Esophagus squamous epithelium (tissue), 5 donors: ENCODE data around the gene SPAG9. TPM values are rescaled to one million over a fixed set of nuclear protein-coding genes. Genes with fewer than 3 reads are reported as not detected.

Experiments used
- DNase-seq: peaks from one replicate; lab custom pipeline; 2025; lab: John Stamatoyannopoulos, UW
- H3K27ac ChIP-seq, 4 donors: fragments of 200-600 bp; sonication (generic); one replicate each; pipeline ENCODE4 v1.5.1; 2016 to 2019; ENCODE audit warnings: mild to moderate bottlenecking in 1 of 4
- H3K27me3 ChIP-seq, 4 donors: fragments of 200-600 bp; sonication (generic); 1 replicate in 3 of 4; 2 replicates in 1 of 4; pipeline versions ENCODE4 v1.5.1 to v1.6.0; 2017 to 2021; ENCODE audit warnings: antibody characterized with exemption in 1 of 4
- H3K36me3 ChIP-seq, 3 donors: fragments of 200-600 bp; sonication (generic); one replicate each; pipeline ENCODE4 v1.5.1; 2016 to 2019
- H3K4me1 ChIP-seq, 3 donors: fragments of 200-600 bp; sonication (generic); one replicate each; pipeline ENCODE4 v1.5.1; 2017 to 2019
- H3K4me3 ChIP-seq, 4 donors: fragments of 200-600 bp; sonication (generic); 1 replicate in 3 of 4; 2 replicates in 1 of 4; pipeline ENCODE4 v1.5.1; 2016 to 2019; ENCODE audit warnings: mild to moderate bottlenecking in 2 of 4, moderate library complexity in 1 of 4
- H3K9me3 ChIP-seq, 3 donors: fragments of 200-600 bp; sonication (generic); one replicate each; pipeline ENCODE4 v1.5.1; 2016 to 2019
- CTCF ChIP-seq, 6 experiments: fragments of 450-650 bp in 4 of 6; fragments of 200-600 bp in 2 of 6; sonication (generic) in 2 of 6; IDR thresholded peaks; one replicate each; pipeline ENCODE4 v1.5.1; 2016 to 2019; ENCODE audit warnings: antibody characterized with exemption in 6 of 6, mild to moderate bottlenecking in 4 of 6, moderate library complexity in 4 of 6
- POLR2A ChIP-seq, 4 donors: fragments of 450-650 bp; IDR thresholded peaks; one replicate each; pipeline ENCODE4 v1.6.1; 2017; ENCODE audit warnings: antibody characterized with exemption in 4 of 4, mild to moderate bottlenecking in 4 of 4, moderate library complexity in 3 of 4
- WGBS, 2 donors: methylation state at CpG; one replicate each; pipeline ENCODE4 v1.1.5; 2018; 5-methylcytosine and 5-hydroxymethylcytosine counted together
- intact Hi-C: fragments of 100-400 bp; cut with DNase I; formaldehyde crosslinking; loops from one replicate; pipeline ENCODE4 v1.15.0; 2022
- total RNA-seq, 4 donors: library from RNA; depleted of rRNA; stranded (reverse); fragments of >200 nt; gene quantifications; one replicate each; pipeline ENCODE4 v1.1.0, GENCODE V29; 2016
- donor health status: DM: yes; HTN: yes; CAD: no.

The SPAG9 gene
- total RNA-seq, 4 donors from 2014 or later: 25.6 to 88.5 (median 49.9) TPM

GRCh38 chr17:51150932-51151331, 30.3 kb upstream of the SPAG9 start:
- no peaks in the 10 kb centered on the region for H3K9me3 ChIP-seq
- DNase-seq: no peak
- no peak overlapping the region for H3K27ac ChIP-seq
- intact Hi-C loops: loop anchor here (10.0 kb wide), 1 partner anchor 146 kb away; no protein-coding TSS in a partner anchor
- no peaks in the 10 kb centered on the region for H3K27me3 ChIP-seq
- TF ChIP-seq POLR2A (IDR thresholded peaks at IDR 0.05): no peak
- TF ChIP-seq CTCF (IDR thresholded peaks at IDR 0.05): no peak
- H3K4me1 ChIP-seq: peaks cover 13 to 47% (median 24%) of the 10 kb centered on the region in 3 donors
- peaks cover 0 to 5% (median 0%) of the 10 kb centered on the region in 3 donors for H3K36me3 ChIP-seq
- no peak overlapping the region for H3K4me3 ChIP-seq
- 67 to 81% methylated on average over 5 of the region's 5 CpGs for WGBS, 2 donors

GRCh38 chr17:51149163-51149562, 28.5 kb upstream of the SPAG9 start:
- no peaks in the 10 kb centered on the region for H3K36me3 ChIP-seq
- H3K27ac ChIP-seq: no peak overlapping the region
- no peak for DNase-seq
- intact Hi-C loops: no loop called here
- H3K9me3 ChIP-seq: no peaks in the 10 kb centered on the region
- 73 to 96% methylated on average over 2 of the region's 2 CpGs for WGBS, 2 donors
- no peak for TF ChIP-seq POLR2A (IDR thresholded peaks at IDR 0.05)
- no peak for TF ChIP-seq CTCF (IDR thresholded peaks at IDR 0.05)
- H3K4me1 ChIP-seq: peaks cover 0 to 30% (median 12%) of the 10 kb centered on the region in 3 donors
- no peak overlapping the region for H3K4me3 ChIP-seq
- no peaks in the 10 kb centered on the region for H3K27me3 ChIP-seq

- no peaks in the 10 kb centered on the region for H3K9me3 ChIP-seq
- TF ChIP-seq CTCF (IDR thresholded peaks at IDR 0.05): no peak
- TF ChIP-seq POLR2A (IDR thresholded peaks at IDR 0.05): no peak
- H3K27ac ChIP-seq: no peak overlapping the region
- 50 to 52% methylated on average over 4 of the region's 4 CpGs for WGBS, 2 donors
- peaks cover 0 to 21% (median 4%) of the 10 kb centered on the region in 3 donors for H3K4me1 ChIP-seq
- DNase-seq: no peak
- no peaks in the 10 kb centered on the region for H3K36me3 ChIP-seq
- H3K4me3 ChIP-seq: no peak overlapping the region
- intact Hi-C loops: no loop called here
- H3K27me3 ChIP-seq: no peaks in the 10 kb centered on the region
Measured at GRCh38 chr17:51147650-51148049, 27.0 kb upstream of the SPAG9 start.

GRCh38 chr17:51144266-51145022, 23.8 kb upstream of the SPAG9 start:
- Histone ChIP-seq H3K36me3 (no peaks in the 10 kb centered on the region), H3K27ac (no peak overlapping the region), H3K4me1 (peaks cover 0 to 5% (median 0%) of the 10 kb centered on the region in 3 donors), H3K4me3 (no peak overlapping the region), H3K9me3 (no peaks in the 10 kb centered on the region), H3K27me3 (no peaks in the 10 kb centered on the region)
- no peak for DNase-seq
- intact Hi-C loops: no loop called here
- 66 to 76% methylated on average over 3 to 6 of the region's 6 CpGs for WGBS, 2 donors
- no peak for TF ChIP-seq CTCF (IDR thresholded peaks at IDR 0.05)
- no peak for TF ChIP-seq POLR2A (IDR thresholded peaks at IDR 0.05)

- peaks cover 0 to under 1% (median 0%) of the 10 kb centered on the region in 3 donors for H3K4me1 ChIP-seq
- 90 to 95% methylated on average over 2 of the region's 2 CpGs for WGBS, 2 donors
- intact Hi-C loops: no loop called here
- H3K9me3 ChIP-seq: no peaks in the 10 kb centered on the region
- no peaks in the 10 kb centered on the region for H3K27me3 ChIP-seq
- no peak overlapping the region for H3K4me3 ChIP-seq
- no peak overlapping the region for H3K27ac ChIP-seq
- H3K36me3 ChIP-seq: no peaks in the 10 kb centered on the region
- TF ChIP-seq CTCF (IDR thresholded peaks at IDR 0.05) (no peak), POLR2A (IDR thresholded peaks at IDR 0.05) (no peak)
- no peak for DNase-seq
Measured at GRCh38 chr17:51142597-51142996, 21.9 kb upstream of the SPAG9 start.
